Keratinocyte (primary cell): Measurements from ENCODE around the gene VAT1L.

ENCODE experiments used
- EZH2 ChIP-seq: IDR thresholded peaks from one replicate; pipeline ENCODE4 v1.6.1; 2012; ENCODE audit warnings: inconsistent platforms, mild to moderate bottlenecking, low read length, moderate library complexity
- TF ChIP-seq, protein P1 (sequence below), 3 experiments: IDR thresholded peaks in 1 of 3; conservative IDR thresholded peaks in 1 of 3; optimal IDR thresholded peaks in 1 of 3; 2 replicates in 2 of 3; 3 replicates in 1 of 3; pipeline versions ENCODE3 to v1.5.1; 2011; ENCODE audit warnings: low read length in 3 of 3, mild to moderate bottlenecking in 3 of 3, moderate library complexity in 2 of 3, control low read depth in 1 of 3, inconsistent platforms in 1 of 3; ENCODE audit not compliant: insufficient read depth in 2 of 3; ENCODE audit errors: extremely low read depth in 1 of 3

DNA sequence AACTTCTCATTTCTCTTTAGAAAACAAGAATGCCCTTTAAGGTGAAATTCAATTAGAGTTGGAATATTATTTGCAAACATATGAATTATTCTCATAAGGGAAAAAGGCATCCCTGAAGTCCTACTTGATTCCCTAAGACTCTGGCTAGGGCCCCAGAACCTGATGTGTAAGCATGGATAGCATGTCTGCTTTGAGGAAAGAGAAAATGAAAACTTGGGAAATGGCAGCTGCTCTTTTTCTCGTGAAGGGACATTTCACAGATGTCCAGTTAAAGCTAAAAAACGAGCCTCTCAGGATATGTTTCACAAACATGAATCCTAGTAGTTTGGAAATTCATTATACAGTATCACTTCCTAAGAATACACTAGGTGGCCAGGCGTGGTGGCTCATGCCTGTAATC, 121.7 kb downstream of the VAT1L start:
- TF ChIP-seq, protein P1, sequence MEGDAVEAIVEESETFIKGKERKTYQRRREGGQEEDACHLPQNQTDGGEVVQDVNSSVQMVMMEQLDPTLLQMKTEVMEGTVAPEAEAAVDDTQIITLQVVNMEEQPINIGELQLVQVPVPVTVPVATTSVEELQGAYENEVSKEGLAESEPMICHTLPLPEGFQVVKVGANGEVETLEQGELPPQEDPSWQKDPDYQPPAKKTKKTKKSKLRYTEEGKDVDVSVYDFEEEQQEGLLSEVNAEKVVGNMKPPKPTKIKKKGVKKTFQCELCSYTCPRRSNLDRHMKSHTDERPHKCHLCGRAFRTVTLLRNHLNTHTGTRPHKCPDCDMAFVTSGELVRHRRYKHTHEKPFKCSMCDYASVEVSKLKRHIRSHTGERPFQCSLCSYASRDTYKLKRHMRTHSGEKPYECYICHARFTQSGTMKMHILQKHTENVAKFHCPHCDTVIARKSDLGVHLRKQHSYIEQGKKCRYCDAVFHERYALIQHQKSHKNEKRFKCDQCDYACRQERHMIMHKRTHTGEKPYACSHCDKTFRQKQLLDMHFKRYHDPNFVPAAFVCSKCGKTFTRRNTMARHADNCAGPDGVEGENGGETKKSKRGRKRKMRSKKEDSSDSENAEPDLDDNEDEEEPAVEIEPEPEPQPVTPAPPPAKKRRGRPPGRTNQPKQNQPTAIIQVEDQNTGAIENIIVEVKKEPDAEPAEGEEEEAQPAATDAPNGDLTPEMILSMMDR (optimal IDR thresholded peaks at IDR 0.05 in 1 of 3, IDR thresholded peaks at IDR 0.05 in 1 of 3, conservative IDR thresholded peaks at IDR 0.05 in 1 of 3; ENCODE audit: extremely low read depth in 1 of 3, insufficient read depth in 2 of 3, low read length in 3 of 3), result no peak
- no peak for TF ChIP-seq EZH2
